HG03097 (cell line): ENCODE data around the gene KLHL7.
"Not testable (repeated sequence)": the region's sequence is repeated elsewhere in the genome, so short reads cannot be mapped to it uniquely, and the experiment has no call there.

Experiments used
- ATAC-seq: cut with Tn5 transposase; IDR thresholded peaks from one replicate; pipeline ENCODE4 v1.9.1; 2021; ENCODE audit not compliant: unreplicated experiment, low FRiP score

Gene KLHL7

GRCh38 chr7:23106823-23107663 lies 1.5 kb downstream of the KLHL7 start:
- no peak for ATAC-seq

DNA sequence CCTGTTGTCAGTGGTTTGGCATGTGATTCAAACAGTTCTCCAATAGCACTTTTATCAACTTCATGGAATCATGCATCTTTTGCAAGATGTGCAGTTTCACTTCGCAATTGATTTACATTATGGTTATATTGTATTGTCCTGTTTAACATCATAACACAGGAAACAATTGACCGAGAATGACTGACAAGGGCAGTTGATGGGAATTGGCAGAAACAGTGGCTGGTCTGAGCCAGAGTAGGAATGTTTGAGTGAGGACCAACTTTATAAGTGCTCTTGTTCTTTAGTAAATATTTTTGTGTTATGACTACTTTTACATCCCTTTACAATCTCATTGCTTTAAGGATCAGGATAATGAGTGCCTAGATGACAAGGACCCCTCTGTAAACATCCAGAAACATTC lies 2.2 kb downstream of the KLHL7 start:
- no peak for ATAC-seq

- no peak for ATAC-seq
Measured at GRCh38 chr7:23108995-23109394, 3.4 kb downstream of the KLHL7 start.

DNA sequence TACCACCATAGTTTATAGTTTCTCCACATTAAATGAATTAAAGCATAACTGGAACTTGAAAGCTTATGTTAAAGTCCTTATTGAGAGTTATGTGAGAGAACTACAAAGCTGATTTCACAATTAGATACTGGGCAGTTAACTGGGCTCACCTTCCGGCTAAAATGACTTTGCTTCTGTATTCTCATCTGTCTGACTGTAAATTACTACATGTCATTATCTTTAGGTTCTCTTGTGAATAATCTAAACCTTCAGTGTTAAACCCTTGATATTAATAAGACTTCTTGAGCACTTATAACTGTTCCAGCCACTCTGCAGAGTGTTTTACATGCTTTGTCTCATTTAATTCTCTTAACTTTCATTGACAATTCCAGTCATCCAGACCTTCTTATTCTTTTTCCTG lies 3.9 kb downstream of the KLHL7 start:
- no peak for ATAC-seq

- ATAC-seq: no peak
Measured at GRCh38 chr7:23114896-23115295, 9.3 kb downstream of the KLHL7 start.

DNA sequence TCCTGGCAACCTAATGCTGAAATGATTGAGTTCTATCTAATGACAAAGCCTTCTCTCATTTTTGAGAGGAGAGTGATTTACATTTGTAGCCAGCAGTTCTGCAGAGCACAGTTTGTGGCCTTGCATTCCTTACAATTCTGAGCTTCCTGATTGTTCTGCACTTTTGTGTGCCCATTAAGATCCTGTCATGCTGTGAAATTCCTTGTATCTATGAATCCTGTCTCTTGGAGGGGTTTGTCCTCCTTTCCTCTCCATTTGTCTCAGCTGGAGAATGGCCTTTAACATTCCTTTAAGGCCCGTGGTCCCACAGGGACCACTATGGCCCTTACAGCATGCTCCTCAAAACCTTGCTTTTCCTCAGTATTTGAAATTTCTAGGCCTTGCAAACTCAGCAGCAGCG lies 10.4 kb downstream of the KLHL7 start:
- ATAC-seq: no peak

DNA sequence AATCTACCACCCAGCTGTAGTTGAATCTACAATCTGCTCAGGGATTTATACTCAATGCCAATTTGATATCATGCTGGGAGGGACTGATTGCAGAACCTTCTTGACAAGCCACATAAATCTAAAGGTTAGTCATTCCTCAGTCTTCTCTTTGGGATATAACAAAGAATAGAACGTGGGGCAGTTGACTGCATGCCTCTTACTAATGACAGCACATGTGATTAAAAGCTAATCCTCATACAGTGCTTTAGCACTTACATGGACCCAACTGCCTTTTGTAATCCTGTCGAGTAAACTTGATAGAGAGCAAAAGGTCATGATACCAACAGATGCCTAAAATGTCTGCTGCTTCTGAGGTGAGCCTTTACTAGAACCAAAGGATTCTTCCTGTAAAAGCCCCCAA lies 12.3 kb downstream of the KLHL7 start:
- ATAC-seq: no peak

DNA sequence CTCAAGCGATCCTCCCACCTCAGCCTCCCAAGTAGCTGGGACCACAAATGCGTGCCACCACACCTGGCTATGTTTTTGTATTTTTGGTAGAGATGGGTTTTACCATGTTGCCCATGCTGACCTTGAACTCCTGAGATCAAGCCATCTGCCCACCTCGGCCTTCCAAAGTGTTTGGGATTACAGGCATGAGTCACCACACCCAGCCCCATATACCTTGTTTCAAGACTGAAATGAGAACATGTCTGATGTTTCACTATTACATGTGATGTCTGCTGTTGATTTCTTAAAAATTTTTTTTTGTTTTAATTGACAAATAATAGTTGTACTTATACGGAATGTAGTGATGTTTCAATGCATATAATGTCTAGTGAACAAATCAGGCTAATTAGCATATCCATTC lies 14.5 kb downstream of the KLHL7 start:
- no peak for ATAC-seq

DNA sequence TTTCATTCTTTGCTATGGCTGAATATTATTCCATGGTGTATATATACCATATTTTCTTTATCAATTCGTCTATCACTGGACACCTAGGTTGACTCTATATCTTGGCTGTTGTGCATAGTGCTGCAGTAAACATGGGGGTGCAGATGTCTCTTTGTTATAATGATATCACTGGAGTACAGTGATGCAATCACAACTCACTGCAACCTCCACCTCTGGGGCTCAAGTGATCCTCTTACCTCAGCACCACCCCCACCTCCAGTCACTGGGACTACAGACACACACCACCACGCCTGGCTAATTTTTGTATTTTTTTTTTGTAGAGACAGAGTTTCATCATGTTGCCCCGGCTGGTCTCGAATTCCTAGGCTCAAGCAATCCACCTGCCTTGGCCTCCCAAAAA lies 15.6 kb downstream of the KLHL7 start:
- no peak for ATAC-seq

DNA sequence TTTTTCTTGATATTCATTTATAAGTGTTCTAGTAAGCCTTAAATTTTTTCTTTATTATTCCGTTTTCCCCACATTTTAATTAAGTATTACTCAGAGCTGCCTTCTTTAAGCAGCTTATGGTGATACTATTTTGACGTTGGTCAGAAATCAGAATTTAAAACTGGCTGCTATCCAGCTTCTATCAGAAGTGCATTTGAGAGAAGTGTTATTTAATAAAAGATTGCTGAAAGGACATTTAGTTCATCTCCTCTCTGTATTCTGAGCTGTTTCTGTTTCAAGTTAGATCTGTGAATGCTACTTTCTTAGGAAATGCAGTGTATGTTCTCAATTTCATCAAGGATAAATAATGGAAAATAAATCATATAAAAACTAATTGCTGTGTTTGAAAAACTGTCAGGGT lies 17.4 kb downstream of the KLHL7 start:
- no peak for ATAC-seq

DNA sequence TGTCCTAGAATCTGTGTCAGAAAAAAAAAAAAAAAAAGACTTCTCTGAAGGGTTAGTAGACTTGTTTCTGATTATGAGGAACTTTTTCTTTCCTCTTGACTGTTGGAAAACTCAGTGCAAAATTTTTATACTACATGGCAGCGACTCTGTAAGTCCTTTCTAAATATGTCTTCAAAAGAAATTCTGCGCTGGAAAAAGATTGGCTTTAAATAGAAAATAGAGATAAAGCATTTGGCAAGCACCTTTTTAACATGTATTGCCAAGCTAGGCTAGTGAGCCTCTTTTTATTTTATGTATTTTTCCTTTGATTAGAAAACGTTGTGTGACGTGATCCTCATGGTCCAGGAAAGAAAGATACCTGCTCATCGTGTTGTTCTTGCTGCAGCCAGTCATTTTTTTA lies 17.9 kb downstream of the KLHL7 start:
- ATAC-seq: no peak

GRCh38 chr7:23129036-23129435 lies 23.5 kb downstream of the KLHL7 start:
- ATAC-seq: no peak

GRCh38 chr7:23131799-23132198 lies 26.2 kb downstream of the KLHL7 start:
- ATAC-seq: not testable (repeated sequence)

GRCh38 chr7:23133797-23134196 lies 28.2 kb downstream of the KLHL7 start:
- no peak for ATAC-seq

GRCh38 chr7:23135755-23136154 lies 30.2 kb downstream of the KLHL7 start:
- no peak for ATAC-seq

DNA sequence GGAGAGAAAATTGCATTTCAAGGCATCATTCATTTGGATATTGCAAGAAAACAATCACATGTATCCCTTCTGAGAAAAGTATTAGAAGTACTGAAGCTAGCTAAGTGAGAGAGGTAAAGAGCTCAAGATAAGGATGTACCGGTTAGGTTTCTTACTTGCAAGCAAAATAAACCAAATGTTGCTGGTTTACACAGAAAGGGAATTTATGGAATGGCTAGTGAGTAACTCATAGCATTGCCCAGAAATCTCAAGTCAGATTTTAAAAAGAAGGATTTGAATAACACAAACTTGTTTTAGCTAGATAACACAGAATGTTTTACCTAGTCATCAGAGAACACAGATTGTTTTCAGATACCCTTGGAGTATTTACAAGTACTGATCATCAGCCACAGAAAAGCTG lies 30.6 kb downstream of the KLHL7 start:
- no peak for ATAC-seq

- ATAC-seq: no peak
Measured at GRCh38 chr7:23157679-23158078, 52.1 kb downstream of the KLHL7 start.

DNA sequence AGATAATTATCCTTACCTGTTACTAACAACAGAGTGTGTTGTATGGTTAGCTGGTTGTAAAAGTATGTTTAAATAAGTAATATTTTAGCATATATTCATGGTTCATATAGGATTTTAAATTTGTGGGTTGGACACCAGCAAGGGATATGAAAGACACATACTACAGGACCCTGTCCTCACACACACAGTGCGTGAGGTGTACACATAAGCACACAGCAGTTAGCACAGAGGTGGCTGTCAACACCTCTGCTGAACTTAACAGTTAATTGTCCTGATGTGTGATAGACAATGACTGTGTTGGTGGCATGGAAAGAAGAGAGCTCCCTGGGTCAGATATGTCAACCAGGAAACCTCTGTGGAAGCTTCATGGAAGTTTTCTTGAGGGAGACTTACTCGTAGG lies 53.0 kb downstream of the KLHL7 start:
- no peak for ATAC-seq

GRCh38 chr7:23161482-23161881 lies 55.9 kb downstream of the KLHL7 start:
- ATAC-seq: no peak

- ATAC-seq: no peak
Measured at GRCh38 chr7:23164846-23165245, 59.3 kb downstream of the KLHL7 start.

DNA sequence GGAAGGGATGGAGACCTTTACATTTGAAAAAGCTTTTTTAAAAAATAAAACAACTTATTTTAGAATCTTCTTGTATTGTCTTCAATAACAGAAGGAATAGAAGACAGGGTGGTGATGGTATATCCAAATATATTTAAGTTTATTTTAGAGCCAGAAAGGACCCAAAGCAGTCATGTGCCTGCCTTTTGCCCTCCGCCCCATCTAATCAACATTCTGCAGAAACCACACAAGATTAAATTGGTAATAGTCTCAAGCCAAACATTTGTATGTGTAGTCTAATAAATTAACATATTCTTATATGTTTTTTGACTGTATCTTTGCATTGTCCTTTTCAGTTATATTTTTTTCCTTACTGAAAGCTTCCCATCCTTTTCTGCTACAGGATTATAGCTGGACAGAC lies 59.7 kb downstream of the KLHL7 start:
- no peak for ATAC-seq

DNA sequence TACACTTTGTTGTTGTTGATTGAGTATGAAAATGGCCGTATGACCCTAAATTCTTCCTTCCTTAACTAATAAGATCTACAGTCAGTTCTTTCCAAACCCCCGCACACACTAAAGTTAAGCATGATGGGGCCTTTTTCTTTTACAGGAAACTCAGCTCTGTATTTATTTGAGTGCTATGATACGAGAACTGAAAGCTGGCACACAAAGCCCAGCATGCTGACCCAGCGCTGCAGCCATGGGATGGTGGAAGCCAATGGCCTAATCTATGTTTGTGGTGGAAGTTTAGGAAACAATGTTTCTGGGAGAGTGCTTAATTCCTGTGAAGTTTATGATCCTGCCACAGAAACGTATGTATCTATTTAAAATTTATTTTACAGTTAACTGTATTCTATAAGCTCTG lies 62.1 kb downstream of the KLHL7 start:
- no peak for ATAC-seq
